ENCODE data around the gene HMMR.
"Not testable (repeated sequence)": the region's sequence is repeated elsewhere in the genome, so short reads cannot be mapped to it uniquely, and the experiment has no call there.

The HMMR gene

GRCh38 chr5:163512526-163512925 is 52.1 kb downstream of the HMMR start:
- DNase-seq (ENCODE audit: insufficient read length) (no peak), FAIRE-seq (no peak)
- TF ChIP-seq TAF1 (IDR thresholded peaks at IDR 0.05; ENCODE audit: borderline replicate concordance, low read depth, low read length) (no peak), POLR2A (IDR thresholded peaks at IDR 0.05; ENCODE audit: low read depth, low read length) (no peak), POLR2AphosphoS5 (IDR thresholded peaks at IDR 0.05; ENCODE audit: low read depth, low read length) (no peak)

GRCh38 chr5:163525096-163525495 is 64.7 kb downstream of the HMMR start:
- FAIRE-seq = no peak
- no peak for TF ChIP-seq TAF1 (IDR thresholded peaks at IDR 0.05; ENCODE audit: borderline replicate concordance, low read depth, low read length)
- no peak for TF ChIP-seq POLR2A (IDR thresholded peaks at IDR 0.05; ENCODE audit: low read depth, low read length)
- TF ChIP-seq POLR2AphosphoS5 (IDR thresholded peaks at IDR 0.05; ENCODE audit: low read depth, low read length) = no peak
- DNase-seq (ENCODE audit: insufficient read length) = no peak

GRCh38 chr5:163529698-163530097 is 69.3 kb downstream of the HMMR start:
- DNase-seq (ENCODE audit: insufficient read length) (no peak), FAIRE-seq (no peak)
- TF ChIP-seq POLR2A (IDR thresholded peaks at IDR 0.05; ENCODE audit: low read depth, low read length) = no peak
- no peak for TF ChIP-seq POLR2AphosphoS5 (IDR thresholded peaks at IDR 0.05; ENCODE audit: low read depth, low read length)
- no peak for TF ChIP-seq TAF1 (IDR thresholded peaks at IDR 0.05; ENCODE audit: borderline replicate concordance, low read depth, low read length)

GRCh38 chr5:163531272-163531671 is 70.8 kb downstream of the HMMR start:
- FAIRE-seq (no peak), DNase-seq (ENCODE audit: insufficient read length) (no peak)
- no peak for TF ChIP-seq TAF1 (IDR thresholded peaks at IDR 0.05; ENCODE audit: borderline replicate concordance, low read depth, low read length)

GRCh38 chr5:163532171-163533084 is 72.0 kb downstream of the HMMR start:
- TF ChIP-seq POLR2AphosphoS5 (IDR thresholded peaks at IDR 0.05; ENCODE audit: low read depth, low read length) (no peak), TAF1 (IDR thresholded peaks at IDR 0.05; ENCODE audit: borderline replicate concordance, low read depth, low read length) (no peak), POLR2A (IDR thresholded peaks at IDR 0.05; ENCODE audit: low read depth, low read length) (no peak)
- FAIRE-seq (no peak), DNase-seq (ENCODE audit: insufficient read length) (no peak)

GRCh38 chr5:163533223-163533622 is 72.8 kb downstream of the HMMR start:
- no peak for DNase-seq (ENCODE audit: insufficient read length)
- no peak for FAIRE-seq
- TF ChIP-seq TAF1 (IDR thresholded peaks at IDR 0.05; ENCODE audit: borderline replicate concordance, low read depth, low read length) (no peak), POLR2A (IDR thresholded peaks at IDR 0.05; ENCODE audit: low read depth, low read length) (no peak)

- FAIRE-seq (no peak), DNase-seq (ENCODE audit: insufficient read length) (no peak)
- TF ChIP-seq TAF1 (IDR thresholded peaks at IDR 0.05; ENCODE audit: borderline replicate concordance, low read depth, low read length) = no peak
These were observed 74.2 kb downstream of the HMMR start for GRCh38 chr5:163534492-163535094.

GRCh38 chr5:163535290-163535689 is 74.9 kb downstream of the HMMR start:
- TF ChIP-seq POLR2A (IDR thresholded peaks at IDR 0.05; ENCODE audit: low read depth, low read length) (no peak), TAF1 (IDR thresholded peaks at IDR 0.05; ENCODE audit: borderline replicate concordance, low read depth, low read length) (no peak), POLR2AphosphoS5 (IDR thresholded peaks at IDR 0.05; ENCODE audit: low read depth, low read length) (no peak)
- no peak for DNase-seq (ENCODE audit: insufficient read length)
- no peak for FAIRE-seq

- peak; percentile 48 for FAIRE-seq
These were observed 76.0 kb downstream of the HMMR start for GRCh38 chr5:163536442-163536841.

GRCh38 chr5:163540696-163541095 is 80.3 kb downstream of the HMMR start:
- TF ChIP-seq TAF1 (IDR thresholded peaks at IDR 0.05; ENCODE audit: borderline replicate concordance, low read depth, low read length) (no peak), POLR2AphosphoS5 (IDR thresholded peaks at IDR 0.05; ENCODE audit: low read depth, low read length) (no peak), POLR2A (IDR thresholded peaks at IDR 0.05; ENCODE audit: low read depth, low read length) (no peak)
- no peak for FAIRE-seq
- DNase-seq (ENCODE audit: insufficient read length) = no peak

More at GRCh38 chr5:163536442-163536841, 76.0 kb downstream of the HMMR start:
- not testable (repeated sequence) for DNase-seq (ENCODE audit: insufficient read length)
